Measurements from ENCODE around the gene TNFRSF21.

GRCh38 chr6:47202644-47203205, 107.0 kb downstream of the TNFRSF21 start:
- TF ChIP-seq, protein P1, sequence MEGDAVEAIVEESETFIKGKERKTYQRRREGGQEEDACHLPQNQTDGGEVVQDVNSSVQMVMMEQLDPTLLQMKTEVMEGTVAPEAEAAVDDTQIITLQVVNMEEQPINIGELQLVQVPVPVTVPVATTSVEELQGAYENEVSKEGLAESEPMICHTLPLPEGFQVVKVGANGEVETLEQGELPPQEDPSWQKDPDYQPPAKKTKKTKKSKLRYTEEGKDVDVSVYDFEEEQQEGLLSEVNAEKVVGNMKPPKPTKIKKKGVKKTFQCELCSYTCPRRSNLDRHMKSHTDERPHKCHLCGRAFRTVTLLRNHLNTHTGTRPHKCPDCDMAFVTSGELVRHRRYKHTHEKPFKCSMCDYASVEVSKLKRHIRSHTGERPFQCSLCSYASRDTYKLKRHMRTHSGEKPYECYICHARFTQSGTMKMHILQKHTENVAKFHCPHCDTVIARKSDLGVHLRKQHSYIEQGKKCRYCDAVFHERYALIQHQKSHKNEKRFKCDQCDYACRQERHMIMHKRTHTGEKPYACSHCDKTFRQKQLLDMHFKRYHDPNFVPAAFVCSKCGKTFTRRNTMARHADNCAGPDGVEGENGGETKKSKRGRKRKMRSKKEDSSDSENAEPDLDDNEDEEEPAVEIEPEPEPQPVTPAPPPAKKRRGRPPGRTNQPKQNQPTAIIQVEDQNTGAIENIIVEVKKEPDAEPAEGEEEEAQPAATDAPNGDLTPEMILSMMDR (conservative IDR thresholded peaks at IDR 0.05 in 1 of 2, IDR thresholded peaks at IDR 0.05 in 1 of 2; ENCODE audit: extremely low read depth in 1 of 2, insufficient read depth in 1 of 2, low read depth in 1 of 2, low read length in 2 of 2), result no peak
- TF ChIP-seq EZH2 (IDR thresholded peaks at IDR 0.05; ENCODE audit: borderline replicate concordance, low read length), result no peak

All from mammary epithelial cell (primary cell).